ENCODE measurements around the gene SPAG16.

Gene SPAG16

DNA sequence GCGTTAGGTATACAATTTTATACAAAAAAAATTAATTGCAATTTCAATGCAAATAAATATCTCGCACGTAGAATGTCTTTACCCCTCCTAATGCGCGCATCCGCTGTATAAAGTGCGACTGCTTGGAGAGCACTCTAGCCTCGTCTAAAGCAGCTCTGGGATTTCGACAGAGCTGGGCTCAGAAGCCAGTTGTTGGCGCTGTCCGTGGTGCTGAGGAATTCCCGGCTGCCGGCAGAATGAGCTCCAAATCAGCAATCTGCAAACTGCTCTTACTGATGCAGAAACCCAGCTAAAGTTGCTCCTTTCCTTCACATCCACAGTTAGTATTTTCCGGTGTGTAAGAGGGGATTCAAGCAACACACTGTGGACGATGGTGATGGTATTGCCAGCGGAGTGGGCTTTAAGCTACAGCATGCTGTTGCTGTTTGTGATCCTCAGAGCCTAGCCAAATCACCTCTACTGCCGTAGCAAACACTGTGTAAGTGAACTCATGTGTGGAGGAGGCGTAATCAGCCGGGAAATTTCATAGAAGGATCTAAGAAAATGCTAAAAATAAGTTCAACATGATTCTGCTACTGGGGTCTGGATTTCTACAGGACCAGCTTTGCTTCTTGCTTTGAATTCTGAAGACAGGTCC lies 1126.8 kb downstream of the SPAG16 start, which contains the start of gene VWC2L:
Gene VWC2L (plus strand): TSS at position 137 of the 637 bp plus-strand sequence. CDS start 3,140 bp downstream, outside the sequence.
- H3K27me3 Mint-ChIP-seq: no peaks in the 10 kb centered on the region
- no peak within 1 kb of the TSS for H3K4me3 Mint-ChIP-seq
- no peak for ATAC-seq
- H3K9me3 Mint-ChIP-seq: no peaks in the 10 kb centered on the region
- no peaks in the 10 kb centered on the region for H3K36me3 Mint-ChIP-seq
- no peak within 1 kb of the TSS for H3K27ac Mint-ChIP-seq
- no peaks in the 10 kb centered on the region for H3K4me1 Mint-ChIP-seq

GRCh38 chr2:214412679-214413078 lies 1128.4 kb downstream of the SPAG16 start:
- H3K9me3 Mint-ChIP-seq: no peaks in the 10 kb centered on the region
- H3K4me3 Mint-ChIP-seq: no peak overlapping the region
- no peaks in the 10 kb centered on the region for H3K27me3 Mint-ChIP-seq
- no peaks in the 10 kb centered on the region for H3K36me3 Mint-ChIP-seq
- no peak overlapping the region for H3K27ac Mint-ChIP-seq
- ATAC-seq: no peak
- H3K4me1 Mint-ChIP-seq: no peaks in the 10 kb centered on the region

GRCh38 chr2:214436470-214436869 lies 1152.2 kb downstream of the SPAG16 start:
- Mint-ChIP-seq H3K27ac (no peak overlapping the region), H3K9me3 (no peaks in the 10 kb centered on the region), H3K27me3 (no peaks in the 10 kb centered on the region), H3K4me1 (no peaks in the 10 kb centered on the region), H3K4me3 (no peak overlapping the region), H3K36me3 (no peaks in the 10 kb centered on the region)
- ATAC-seq: no peak

DNA sequence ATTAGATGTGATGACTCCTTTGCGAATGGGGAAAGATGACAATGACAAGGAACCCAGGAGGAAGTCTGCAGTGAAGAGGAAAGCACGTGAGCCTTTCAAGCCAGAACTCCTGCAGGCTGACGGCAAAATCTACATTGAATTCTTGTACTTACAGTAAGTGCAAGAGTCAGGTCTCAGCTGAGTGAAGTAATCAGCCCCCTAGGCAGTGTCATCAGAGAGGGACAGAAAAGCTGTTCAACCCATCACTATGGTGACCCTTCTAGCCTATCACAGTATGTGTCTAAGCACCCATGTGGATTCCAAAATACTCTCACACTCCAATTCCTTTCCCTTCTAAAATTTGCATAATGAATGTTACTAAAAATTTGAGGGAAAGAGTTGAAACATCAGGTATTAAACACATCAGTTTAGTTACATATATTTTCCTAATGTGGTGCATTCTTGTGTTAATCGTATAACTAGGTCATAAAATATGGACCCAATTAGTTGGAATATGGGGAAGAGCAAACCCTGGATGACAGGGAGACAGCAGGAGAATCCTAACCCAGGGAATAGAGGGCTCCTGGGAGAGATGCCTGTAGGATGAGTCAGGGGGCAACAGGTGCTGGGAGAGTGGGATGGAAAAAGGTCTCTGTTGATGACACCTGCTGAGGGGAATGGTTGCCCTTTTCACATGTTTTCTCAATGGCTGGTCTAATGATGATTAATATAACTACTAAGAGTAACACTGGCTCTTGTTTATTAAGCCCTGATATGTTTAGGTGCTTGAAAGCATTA lies 1166.0 kb downstream of the SPAG16 start:
- no peak overlapping the region for H3K27ac Mint-ChIP-seq
- H3K27me3 Mint-ChIP-seq: no peaks in the 10 kb centered on the region
- H3K36me3 Mint-ChIP-seq: no peaks in the 10 kb centered on the region
- no peaks in the 10 kb centered on the region for H3K4me1 Mint-ChIP-seq
- ATAC-seq: no peak
- H3K4me3 Mint-ChIP-seq: no peak overlapping the region
- no peaks in the 10 kb centered on the region for H3K9me3 Mint-ChIP-seq

DNA sequence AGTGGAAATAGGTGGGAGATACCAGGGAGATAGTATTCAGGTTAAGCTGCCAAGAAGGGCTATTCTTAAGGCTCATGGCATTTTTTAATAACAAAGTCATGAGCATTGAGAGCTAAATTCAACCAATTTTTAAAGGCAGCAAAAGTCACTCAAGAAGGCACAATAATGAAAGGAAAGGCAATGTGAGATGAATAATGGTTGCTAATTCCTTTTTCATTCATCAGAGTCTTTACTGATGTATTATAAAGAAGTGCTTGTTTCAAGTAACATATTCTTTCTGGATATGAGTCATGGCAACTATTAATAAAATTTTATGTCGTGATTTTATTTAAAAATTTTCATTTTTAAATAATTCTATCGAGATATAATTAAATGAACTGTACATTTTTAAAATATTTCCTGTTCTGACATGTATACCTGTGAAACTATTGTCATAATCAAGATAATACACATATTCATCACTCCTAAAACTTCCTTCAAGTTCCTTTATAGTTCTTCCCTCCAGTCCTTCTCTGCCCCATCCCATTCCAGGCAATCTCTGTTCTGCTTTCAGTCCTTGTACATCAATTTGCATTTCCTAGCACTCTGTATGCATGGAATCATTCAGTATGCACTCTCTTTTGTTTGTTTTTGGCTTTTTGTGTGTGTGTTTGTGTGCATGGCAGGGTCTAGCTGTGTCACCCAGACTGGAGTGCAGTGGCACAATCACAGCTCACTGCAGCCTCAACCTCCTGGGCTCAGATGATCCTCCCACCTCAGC lies 1167.4 kb downstream of the SPAG16 start:
- Mint-ChIP-seq H3K4me3 (no peak overlapping the region), H3K27ac (no peak overlapping the region), H3K36me3 (no peaks in the 10 kb centered on the region), H3K9me3 (no peaks in the 10 kb centered on the region), H3K27me3 (no peaks in the 10 kb centered on the region), H3K4me1 (no peaks in the 10 kb centered on the region)
- no peak for ATAC-seq
